H9 (cell line): Measurements from ENCODE around the gene ITPR1. TPM values are rescaled to one million over a fixed set of nuclear protein-coding genes. Genes with fewer than 3 reads are reported as not detected.

Source experiments
- DNase-seq: peaks from one replicate; pipeline ENCODE4 v3.0.0-alpha.2; 2017
- H2AFZ ChIP-seq: one replicate; pipeline ENCODE4 v1.6.1; 2013; ENCODE audit warnings: mild to moderate bottlenecking, low read length, control low read depth, moderate library complexity
- H2AK5ac ChIP-seq: 2 replicates; pipeline ENCODE4 v1.6.1; 2013; ENCODE audit warnings: low read length, control low read depth, mixed read lengths; ENCODE audit not compliant: insufficient read length
- H2BK120ac ChIP-seq: one replicate; pipeline ENCODE4 v1.6.1; 2013; ENCODE audit warnings: low read depth, mild to moderate bottlenecking, low read length, control low read depth, inconsistent platforms; ENCODE audit not compliant: poor library complexity, severe bottlenecking
- H2BK12ac ChIP-seq: 2 replicates; pipeline ENCODE4 v1.6.1; 2013; ENCODE audit warnings: low read length, control low read depth, mixed read lengths, low read depth; ENCODE audit not compliant: insufficient read length
- H2BK15ac ChIP-seq: 2 replicates; pipeline ENCODE4 v1.6.1; 2013; ENCODE audit warnings: low read depth, low read length, control low read depth
- H2BK20ac ChIP-seq: one replicate; pipeline ENCODE4 v1.6.1; 2013; ENCODE audit warnings: low read depth, mild to moderate bottlenecking, low read length, control low read depth, inconsistent platforms; ENCODE audit not compliant: poor library complexity, severe bottlenecking
- H2BK5ac ChIP-seq: 2 replicates; pipeline ENCODE4 v1.6.1; 2013; ENCODE audit warnings: low read length, control low read depth, mixed read lengths; ENCODE audit not compliant: insufficient read length
- H3K14ac ChIP-seq: 2 replicates; pipeline ENCODE4 v1.6.1; 2013; ENCODE audit warnings: low read length, control low read depth; ENCODE audit not compliant: insufficient read depth
- H3K18ac ChIP-seq: 2 replicates; pipeline ENCODE4 v1.6.1; 2013; ENCODE audit warnings: low read depth, mild to moderate bottlenecking, mixed read lengths, low read length, control low read depth; ENCODE audit not compliant: insufficient read length
- H3K23ac ChIP-seq: 2 replicates; pipeline ENCODE4 v1.6.1; 2013; ENCODE audit warnings: low read length, control low read depth, mixed read lengths, low read depth; ENCODE audit not compliant: insufficient read length
- H3K23me2 ChIP-seq: 2 replicates; pipeline ENCODE4 v1.6.1; 2013; ENCODE audit warnings: low read depth, mild to moderate bottlenecking, mixed read lengths, low read length, control low read depth; ENCODE audit not compliant: insufficient read length, poor library complexity, severe bottlenecking
- H3K27ac ChIP-seq: 2 replicates; pipeline ENCODE4 v1.5.1; 2013; ENCODE audit warnings: low read length, control low read depth, mixed read lengths, low read depth; ENCODE audit not compliant: insufficient read length
- H3K27me3 ChIP-seq: 2 replicates; pipeline ENCODE4 v1.6.1; 2013; ENCODE audit warnings: low read length, control low read depth, inconsistent platforms; ENCODE audit not compliant: insufficient read depth
- H3K4ac ChIP-seq: 2 replicates; pipeline ENCODE4 v1.6.1; 2013; ENCODE audit warnings: low read depth, mild to moderate bottlenecking, control low read depth, inconsistent platforms, low read length, moderate library complexity
- H3K4me1 ChIP-seq: 2 replicates; pipeline ENCODE4 v1.6.1; 2013; ENCODE audit warnings: low read length, control low read depth, inconsistent platforms; ENCODE audit not compliant: insufficient read depth
- H3K4me2 ChIP-seq: 2 replicates; pipeline ENCODE4 v1.6.1; 2013; ENCODE audit warnings: low read length, control low read depth, mixed read lengths; ENCODE audit not compliant: insufficient read length, insufficient read depth
- H3K56ac ChIP-seq: 2 replicates; pipeline ENCODE4 v1.6.1; 2013; ENCODE audit warnings: low read depth, mild to moderate bottlenecking, mixed read lengths, low read length, control low read depth; ENCODE audit not compliant: insufficient read length
- H3K79me1 ChIP-seq: 2 replicates; pipeline ENCODE4 v1.6.1; 2013; ENCODE audit warnings: low read depth, mild to moderate bottlenecking, moderate library complexity, low read length, control low read depth, inconsistent platforms; ENCODE audit not compliant: insufficient read depth, poor library complexity, severe bottlenecking
- H3K79me2 ChIP-seq: 2 replicates; pipeline ENCODE4 v1.6.1; 2013; ENCODE audit warnings: low read length, control low read depth, inconsistent platforms; ENCODE audit not compliant: insufficient read depth
- H3K9ac ChIP-seq: 2 replicates; pipeline ENCODE4 v1.6.1; 2013; ENCODE audit warnings: low read length, control low read depth, mixed read lengths; ENCODE audit not compliant: insufficient read length; ENCODE audit errors: extremely low read depth
- H3K9me3 ChIP-seq: one replicate; pipeline ENCODE4 v1.6.1; 2013; ENCODE audit warnings: low read depth, low read length, inconsistent platforms; ENCODE audit not compliant: control insufficient read depth
- H3T11ph ChIP-seq: one replicate; pipeline ENCODE4 v1.6.1; 2013; ENCODE audit warnings: mild to moderate bottlenecking, low read length, control low read depth, inconsistent platforms
- H4K20me1 ChIP-seq: one replicate; pipeline ENCODE4 v1.6.1; 2013; ENCODE audit not compliant: control insufficient read depth, insufficient read length, insufficient read depth
- H4K5ac ChIP-seq: 2 replicates; pipeline ENCODE4 v1.6.1; 2013; ENCODE audit warnings: low read depth, mild to moderate bottlenecking, mixed read lengths, low read length, control low read depth; ENCODE audit not compliant: insufficient read length
- H4K8ac ChIP-seq: replicated peaks from 2 replicates; pipeline ENCODE4 v1.6.1; 2013; ENCODE audit warnings: low read length, control low read depth, mixed read lengths, low read depth; ENCODE audit not compliant: insufficient read length
- H4K91ac ChIP-seq: 2 replicates; pipeline ENCODE4 v1.6.1; 2013; ENCODE audit warnings: low read depth, mild to moderate bottlenecking, moderate library complexity, mixed read lengths, low read length, control low read depth; ENCODE audit not compliant: insufficient read length
- H3K27ac Mint-ChIP-seq, 3 experiments: 2 replicates in 2 of 3; 3 replicates in 1 of 3; pipeline ENCODE4 v1.8.0; 2020 to 2021; ENCODE audit warnings: mixed read lengths in 3 of 3, mild to moderate bottlenecking in 1 of 3, moderate library complexity in 1 of 3
- H3K27me3 Mint-ChIP-seq: 2 replicates; pipeline ENCODE4 v1.8.0; 2021; ENCODE audit warnings: low read depth, mild to moderate bottlenecking, moderate library complexity, mixed read lengths
- H3K36me3 Mint-ChIP-seq, 3 experiments: 2 replicates in 2 of 3; 3 replicates in 1 of 3; pipeline ENCODE4 v1.8.0; 2020 to 2021; ENCODE audit warnings: low read depth in 3 of 3, mixed read lengths in 3 of 3; ENCODE audit not compliant: insufficient read depth in 1 of 3
- H3K4me1 Mint-ChIP-seq, 2 experiments: 2 replicates each; pipeline ENCODE4 v1.8.0; 2020; ENCODE audit warnings: mixed read lengths in 2 of 2
- H3K4me3 Mint-ChIP-seq, 2 experiments: 2 replicates in 1 of 2; 3 replicates in 1 of 2; pipeline ENCODE4 v1.8.0; 2020 to 2021; ENCODE audit warnings: mild to moderate bottlenecking in 2 of 2, mixed read lengths in 2 of 2, moderate library complexity in 1 of 2
- H3K9me3 Mint-ChIP-seq, 2 experiments: 2 replicates in 1 of 2; 3 replicates in 1 of 2; pipeline ENCODE4 v1.8.0; 2020; ENCODE audit warnings: mild to moderate bottlenecking in 2 of 2, mixed read lengths in 2 of 2, moderate library complexity in 1 of 2
- CTCF ChIP-seq: fragments of 200-600 bp; sonication (generic); conservative IDR thresholded peaks from 3 replicates; pipeline ENCODE4 v1.8.0; 2021; ENCODE audit warnings: antibody characterized with exemption, mild to moderate bottlenecking
- WGBS: extraction: QIAGEN DNeasy Blood & Tissue Kit; methylation state at CpG from one replicate; pipeline ENCODE4 v1.1.7; 2013; ENCODE audit warnings: missing lambda C conversion rate, low lambda C conversion rate, mixed read lengths; ENCODE audit not compliant: insufficient read length; ENCODE audit errors: extremely low coverage; 5-methylcytosine and 5-hydroxymethylcytosine counted together
- total RNA-seq: library from RNA; stranded (reverse); gene quantifications from 2 replicates; pipeline ENCODE4 v1.2.1, GENCODE V29; 2021

Gene ITPR1
- total RNA-seq, 1 experiment from 2014 or later: 4.2 TPM

GRCh38 chr3:4574426-4574965, 81.3 kb downstream of the ITPR1 start:
- H2AK5ac ChIP-seq: no peak overlapping the region
- H3K79me2 ChIP-seq: 0 out of 2 replicates have a peak, but pooled peaks cover 2% of the 10 kb centered on the region
- no peak overlapping the region for H3K4me2 ChIP-seq
- no peak overlapping the region for H2BK5ac ChIP-seq
- H3K9me3 Mint-ChIP-seq: no peaks in the 10 kb centered on the region
- no peak overlapping the region for H3K14ac ChIP-seq
- H3K4me1 ChIP-seq: no peaks in the 10 kb centered on the region
- H3K56ac ChIP-seq: no peak overlapping the region
- TF ChIP-seq CTCF: no peak
- no peak overlapping the region for H3K9ac ChIP-seq
- no peaks in the 10 kb centered on the region for H3K27me3 ChIP-seq
- H3K27ac ChIP-seq: no peak overlapping the region
- H3K9me3 ChIP-seq: no peaks in the 10 kb centered on the region
- no peaks in the 10 kb centered on the region for H3K36me3 Mint-ChIP-seq
- no peak overlapping the region for H3K23ac ChIP-seq
- no peaks in the 10 kb centered on the region for H3K4me1 Mint-ChIP-seq
- no peak overlapping the region for H4K8ac ChIP-seq
- H3K23me2 ChIP-seq: no peaks in the 10 kb centered on the region
- H3K4me3 Mint-ChIP-seq: no peak overlapping the region
- H2BK15ac ChIP-seq: no peak overlapping the region
- H2BK120ac ChIP-seq: no peak overlapping the region
- DNase-seq: no peak
- no peak overlapping the region for H3K18ac ChIP-seq
- H3K4ac ChIP-seq: no peak overlapping the region
- no peak overlapping the region for H4K5ac ChIP-seq
- H3T11ph ChIP-seq: no peak overlapping the region
- H4K91ac ChIP-seq: no peak overlapping the region
- H3K27ac Mint-ChIP-seq: no peak overlapping the region
- no peak overlapping the region for H2BK12ac ChIP-seq
- H3K79me1 ChIP-seq: no peaks in the 10 kb centered on the region
- H2AFZ ChIP-seq: no peak overlapping the region
- no CpG with 5 or more reads among the region's 6 CpGs for WGBS
- no peak overlapping the region for H2BK20ac ChIP-seq
- no peaks in the 10 kb centered on the region for H4K20me1 ChIP-seq
- no peaks in the 10 kb centered on the region for H3K27me3 Mint-ChIP-seq
